HepG2 (cell line): ENCODE results near the gene KHK. TPM values are rescaled to one million over a fixed set of nuclear protein-coding genes. Genes with fewer than 3 reads are reported as not detected.

ENCODE experiments used
- ARNT ChIP-seq: fragments of 450-650 bp; IDR thresholded peaks from 2 replicates; pipeline ENCODE4 v1.6.1; 2017
- DZIP1 ChIP-seq: sonication (generic); formaldehyde crosslinking; IDR thresholded peaks from 2 replicates; pipeline ENCODE4 v1.5.0; 2020; ENCODE audit warnings: mild to moderate bottlenecking, missing genetic modification reagents
- NFIC ChIP-seq: IDR thresholded peaks from 2 replicates; pipeline ENCODE4 v1.6.1; 2012; ENCODE audit warnings: mild to moderate bottlenecking, low read length, inconsistent platforms
- PAX8 ChIP-seq: sonication (generic); formaldehyde crosslinking; IDR thresholded peaks from 2 replicates; pipeline ENCODE4 v1.8.0; 2022; ENCODE audit warnings: mild to moderate bottlenecking, missing genetic modification reagents, borderline replicate concordance
- PTBP1 ChIP-seq: fragments of 200-400 bp; formaldehyde crosslinking; IDR thresholded peaks from 2 replicates; pipeline ENCODE4 v1.6.1; 2018; ENCODE audit warnings: low read length, low read depth; ENCODE audit not compliant: poor library complexity, severe bottlenecking
- TAF1 ChIP-seq: sonication (generic); formaldehyde crosslinking; IDR thresholded peaks from 2 replicates; pipeline ENCODE4 v1.4.0; 2020; ENCODE audit warnings: missing genetic modification reagents
- TBL1XR1 ChIP-seq: fragments of 150-350 bp; IDR thresholded peaks from 2 replicates; pipeline ENCODE4 v1.6.1; 2014; ENCODE audit warnings: borderline replicate concordance, low read length; ENCODE audit not compliant: partially characterized antibody
- ZNF687 ChIP-seq: sonication (generic); formaldehyde crosslinking; IDR thresholded peaks from 2 replicates; pipeline ENCODE4 v1.5.1; 2020; ENCODE audit warnings: mild to moderate bottlenecking, missing genetic modification reagents, moderate library complexity
- ZNF839 ChIP-seq: sonication (generic); formaldehyde crosslinking; IDR thresholded peaks from 2 replicates; pipeline ENCODE4 v1.4.0; 2020; ENCODE audit warnings: missing genetic modification reagents, mild to moderate bottlenecking, borderline replicate concordance
- ZZZ3 ChIP-seq: sonication (generic); formaldehyde crosslinking; IDR thresholded peaks from 2 replicates; pipeline ENCODE4 v1.4.0; 2020; ENCODE audit warnings: missing genetic modification reagents, mild to moderate bottlenecking, borderline replicate concordance
- polyA plus RNA-seq, 8 experiments: library from polyadenylated mRNA; depleted of rRNA in 3 of 8; stranded (reverse) in 7 of 8; unstranded in 1 of 8; fragments of >200 nt; fragmentation: Illumina TruSeq in 4 of 8; extraction: Trizol in 4 of 8; gene quantifications; 2 replicates each; pipeline versions ENCODE4 v1.2.1 to v1.2.3, GENCODE V29; 2011 to 2016; ENCODE audit warnings: low read depth in 4 of 8, missing spikeins in 1 of 8, mixed read lengths in 1 of 8; ENCODE audit not compliant: insufficient read depth in 1 of 8
- total RNA-seq, 5 experiments: library from RNA; depleted of rRNA; stranded (reverse); fragments of >200 nt; fragmentation: Illumina TruSeq; extraction: Trizol; gene quantifications; 2 replicates each; pipeline ENCODE4 v1.2.3, GENCODE V29; 2016; ENCODE audit warnings: low read depth in 1 of 5
- TF ChIP-seq, protein P1 (sequence below): sonication (generic); formaldehyde crosslinking; IDR thresholded peaks from 2 replicates; pipeline ENCODE4 v1.9.0; 2021; ENCODE audit warnings: mild to moderate bottlenecking, missing genetic modification reagents
- TF ChIP-seq, protein P2 (sequence below): sonication (generic); formaldehyde crosslinking; IDR thresholded peaks from 2 replicates; pipeline ENCODE4 v1.4.0; 2020; ENCODE audit warnings: missing genetic modification reagents

The KHK gene
- total and polyA plus RNA-seq, 2 of the 13 experiments (the other 11 are each of a cell fraction or from before 2014, with no cell fraction given), result 40.9 to 99.2 TPM

DNA sequence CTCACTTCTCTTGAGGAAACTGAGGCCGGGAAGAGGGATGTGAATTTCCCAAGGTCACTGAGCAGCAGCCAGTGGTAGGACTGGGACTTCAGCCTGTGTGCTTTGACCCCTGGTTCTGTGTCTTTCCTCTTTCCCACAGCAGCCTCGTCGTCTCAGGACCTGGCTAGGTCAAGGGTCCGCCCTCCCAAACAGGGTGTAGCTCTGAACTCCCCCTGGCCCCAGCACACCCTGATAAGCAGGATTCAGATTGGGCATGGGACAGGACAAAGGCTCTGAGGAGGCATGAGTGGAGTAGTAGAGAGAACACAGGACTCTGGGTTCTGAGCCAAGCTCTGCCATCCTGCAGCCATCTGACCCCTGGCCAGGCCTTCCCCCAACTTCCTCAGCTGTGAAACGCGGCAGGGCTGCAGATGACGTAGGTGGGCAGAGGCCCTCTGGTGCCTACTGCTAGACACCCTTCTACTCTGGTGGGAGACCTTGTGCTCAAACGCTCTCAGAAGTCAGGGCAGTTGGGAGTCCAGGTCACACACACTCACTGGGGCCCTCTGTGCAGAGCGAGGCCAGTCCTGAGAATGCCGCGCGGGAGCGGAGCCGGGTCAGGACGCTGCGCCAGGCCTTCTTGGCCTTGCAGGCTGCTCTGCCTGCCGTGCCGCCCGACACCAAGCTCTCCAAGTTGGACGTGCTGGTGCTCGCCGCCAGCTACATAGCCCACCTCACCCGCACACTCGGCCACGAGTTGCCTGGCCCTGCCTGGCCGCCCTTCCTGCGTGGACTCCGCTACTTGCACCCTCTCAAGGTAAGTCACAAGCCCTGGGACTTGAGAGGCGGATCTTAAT is 63.2 kb downstream of the KHK start (continued):
- peak; percentile 68 for TF ChIP-seq ZNF687 (CRISPR knock-in tag)
- TF ChIP-seq NFIC, result no peak
- no peak for TF ChIP-seq TAF1 (CRISPR knock-in tag)
- TF ChIP-seq ZZZ3 (CRISPR knock-in tag), result peak; percentile 41; the same call in 1 of the 2 replicates
- TF ChIP-seq PAX8, result no peak
- TF ChIP-seq, protein P1, sequence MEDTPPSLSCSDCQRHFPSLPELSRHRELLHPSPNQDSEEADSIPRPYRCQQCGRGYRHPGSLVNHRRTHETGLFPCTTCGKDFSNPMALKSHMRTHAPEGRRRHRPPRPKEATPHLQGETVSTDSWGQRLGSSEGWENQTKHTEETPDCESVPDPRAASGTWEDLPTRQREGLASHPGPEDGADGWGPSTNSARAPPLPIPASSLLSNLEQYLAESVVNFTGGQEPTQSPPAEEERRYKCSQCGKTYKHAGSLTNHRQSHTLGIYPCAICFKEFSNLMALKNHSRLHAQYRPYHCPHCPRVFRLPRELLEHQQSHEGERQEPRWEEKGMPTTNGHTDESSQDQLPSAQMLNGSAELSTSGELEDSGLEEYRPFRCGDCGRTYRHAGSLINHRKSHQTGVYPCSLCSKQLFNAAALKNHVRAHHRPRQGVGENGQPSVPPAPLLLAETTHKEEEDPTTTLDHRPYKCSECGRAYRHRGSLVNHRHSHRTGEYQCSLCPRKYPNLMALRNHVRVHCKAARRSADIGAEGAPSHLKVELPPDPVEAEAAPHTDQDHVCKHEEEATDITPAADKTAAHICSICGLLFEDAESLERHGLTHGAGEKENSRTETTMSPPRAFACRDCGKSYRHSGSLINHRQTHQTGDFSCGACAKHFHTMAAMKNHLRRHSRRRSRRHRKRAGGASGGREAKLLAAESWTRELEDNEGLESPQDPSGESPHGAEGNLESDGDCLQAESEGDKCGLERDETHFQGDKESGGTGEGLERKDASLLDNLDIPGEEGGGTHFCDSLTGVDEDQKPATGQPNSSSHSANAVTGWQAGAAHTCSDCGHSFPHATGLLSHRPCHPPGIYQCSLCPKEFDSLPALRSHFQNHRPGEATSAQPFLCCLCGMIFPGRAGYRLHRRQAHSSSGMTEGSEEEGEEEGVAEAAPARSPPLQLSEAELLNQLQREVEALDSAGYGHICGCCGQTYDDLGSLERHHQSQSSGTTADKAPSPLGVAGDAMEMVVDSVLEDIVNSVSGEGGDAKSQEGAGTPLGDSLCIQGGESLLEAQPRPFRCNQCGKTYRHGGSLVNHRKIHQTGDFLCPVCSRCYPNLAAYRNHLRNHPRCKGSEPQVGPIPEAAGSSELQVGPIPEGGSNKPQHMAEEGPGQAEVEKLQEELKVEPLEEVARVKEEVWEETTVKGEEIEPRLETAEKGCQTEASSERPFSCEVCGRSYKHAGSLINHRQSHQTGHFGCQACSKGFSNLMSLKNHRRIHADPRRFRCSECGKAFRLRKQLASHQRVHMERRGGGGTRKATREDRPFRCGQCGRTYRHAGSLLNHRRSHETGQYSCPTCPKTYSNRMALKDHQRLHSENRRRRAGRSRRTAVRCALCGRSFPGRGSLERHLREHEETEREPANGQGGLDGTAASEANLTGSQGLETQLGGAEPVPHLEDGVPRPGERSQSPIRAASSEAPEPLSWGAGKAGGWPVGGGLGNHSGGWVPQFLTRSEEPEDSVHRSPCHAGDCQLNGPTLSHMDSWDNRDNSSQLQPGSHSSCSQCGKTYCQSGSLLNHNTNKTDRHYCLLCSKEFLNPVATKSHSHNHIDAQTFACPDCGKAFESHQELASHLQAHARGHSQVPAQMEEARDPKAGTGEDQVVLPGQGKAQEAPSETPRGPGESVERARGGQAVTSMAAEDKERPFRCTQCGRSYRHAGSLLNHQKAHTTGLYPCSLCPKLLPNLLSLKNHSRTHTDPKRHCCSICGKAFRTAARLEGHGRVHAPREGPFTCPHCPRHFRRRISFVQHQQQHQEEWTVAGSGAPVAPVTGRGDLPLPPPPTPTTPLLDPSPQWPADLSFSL (CRISPR knock-in tag), result no peak
- no peak for TF ChIP-seq DZIP1
- TF ChIP-seq PTBP1, result no peak
- no peak for TF ChIP-seq ZNF839 (CRISPR knock-in tag)
- no peak for TF ChIP-seq ARNT
- TF ChIP-seq TBL1XR1, result no peak
- TF ChIP-seq, protein P2, sequence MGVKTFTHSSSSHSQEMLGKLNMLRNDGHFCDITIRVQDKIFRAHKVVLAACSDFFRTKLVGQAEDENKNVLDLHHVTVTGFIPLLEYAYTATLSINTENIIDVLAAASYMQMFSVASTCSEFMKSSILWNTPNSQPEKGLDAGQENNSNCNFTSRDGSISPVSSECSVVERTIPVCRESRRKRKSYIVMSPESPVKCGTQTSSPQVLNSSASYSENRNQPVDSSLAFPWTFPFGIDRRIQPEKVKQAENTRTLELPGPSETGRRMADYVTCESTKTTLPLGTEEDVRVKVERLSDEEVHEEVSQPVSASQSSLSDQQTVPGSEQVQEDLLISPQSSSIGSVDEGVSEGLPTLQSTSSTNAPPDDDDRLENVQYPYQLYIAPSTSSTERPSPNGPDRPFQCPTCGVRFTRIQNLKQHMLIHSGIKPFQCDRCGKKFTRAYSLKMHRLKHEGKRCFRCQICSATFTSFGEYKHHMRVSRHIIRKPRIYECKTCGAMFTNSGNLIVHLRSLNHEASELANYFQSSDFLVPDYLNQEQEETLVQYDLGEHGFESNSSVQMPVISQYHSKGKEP (CRISPR knock-in tag), result no peak
